ENCODE measurements around the gene TNFSF15.

GRCh38 chr9:114792396-114792795 is 13.4 kb downstream of the TNFSF15 start:
- no peak for TF ChIP-seq CTCF (IDR thresholded peaks at IDR 0.05)
- no peak for TF ChIP-seq POLR2AphosphoS5 (IDR thresholded peaks at IDR 0.05)
- TF ChIP-seq POLR2A (IDR thresholded peaks at IDR 0.05) = no peak
